ENCODE data around the gene MMP2. TPM values are rescaled to one million over a fixed set of nuclear protein-coding genes. Genes with fewer than 3 reads are reported as not detected.

MMP2 gene
- total RNA-seq, 4 donors from 2014 or later = 94.9 to 286 (median 216) TPM

DNA sequence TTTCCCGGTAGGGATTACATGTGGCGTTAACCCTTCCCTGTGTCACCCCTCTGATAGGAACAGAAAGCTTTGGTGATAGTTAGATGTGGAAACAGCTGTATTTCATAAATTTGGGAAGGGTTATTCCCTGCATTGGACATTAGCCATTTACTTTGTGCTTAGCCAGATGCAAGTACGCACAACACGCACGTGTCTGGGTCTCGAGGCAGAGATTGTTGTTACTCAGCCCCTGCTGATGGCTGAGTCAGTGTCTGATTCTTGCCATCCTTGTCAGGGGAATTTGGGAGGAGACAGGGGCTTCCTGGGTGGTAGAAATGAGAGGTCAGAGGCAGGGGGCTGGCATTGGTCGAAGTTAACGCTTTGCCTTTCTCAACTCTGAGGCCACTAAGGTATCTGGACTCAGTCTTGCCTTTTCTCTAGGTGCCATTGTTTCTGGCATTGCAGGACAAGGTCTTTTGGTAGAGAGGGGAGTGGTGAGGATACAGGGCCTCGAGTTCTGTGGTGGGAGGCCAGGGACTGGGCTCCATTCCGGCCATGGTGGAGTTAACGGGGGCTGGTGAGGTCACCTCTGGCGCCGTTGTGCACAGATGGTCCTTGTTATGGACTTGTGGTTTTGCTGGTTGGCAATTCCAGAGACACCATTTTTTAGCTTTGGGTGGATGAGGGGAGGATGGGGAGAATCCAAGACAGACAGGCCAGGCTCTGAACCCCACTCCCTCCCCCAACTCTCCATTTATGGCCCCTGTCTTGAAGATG is 8.2 kb downstream of the MMP2 start:
- intact Hi-C loops (cut with DNase I) = no loop called here
- 80 to 87% methylated on average over 13 of the region's 13 CpGs for WGBS, 2 donors
- DNase-seq = no peak
- peaks cover 0 to 8% of the 10 kb centered on the region in 2 donors for H3K36me3 ChIP-seq
- H3K4me1 ChIP-seq = peaks cover 3 to 14% of the 10 kb centered on the region in 2 donors
- no peak for TF ChIP-seq POLR2A (IDR thresholded peaks at IDR 0.05)
- no peak for TF ChIP-seq CTCF (IDR thresholded peaks at IDR 0.05)
- no peaks in the 10 kb centered on the region for H3K27me3 ChIP-seq
- no peak overlapping the region for H3K4me3 ChIP-seq (replicated peaks in 1 of 3)
- peak overlapping the region in 1 of 3 donors; percentile 17 for H3K27ac ChIP-seq
- no peaks in the 10 kb centered on the region for H3K9me3 ChIP-seq

GRCh38 chr16:55488306-55488705 is 9.3 kb downstream of the MMP2 start:
- Histone ChIP-seq H3K36me3 (peaks cover 0 to 8% of the 10 kb centered on the region in 2 donors), H3K27me3 (no peaks in the 10 kb centered on the region), H3K27ac (peak overlapping the region in 1 of 3 donors; percentile 40), H3K9me3 (no peaks in the 10 kb centered on the region), H3K4me3 (replicated peaks in 1 of 3) (peak overlapping the region in 1 of 3 donors; percentile 2), H3K4me1 (peaks cover 3 to 14% of the 10 kb centered on the region in 2 donors)
- no peak for TF ChIP-seq POLR2A (IDR thresholded peaks at IDR 0.05)
- no peak for TF ChIP-seq CTCF (IDR thresholded peaks at IDR 0.05)
- intact Hi-C loops (cut with DNase I) = no loop called here
- WGBS, 2 donors = 57 to 70% methylated on average over 9 to 10 of the region's 12 CpGs
- peak; percentile 95 to 96 for DNase-seq

- H3K27me3 ChIP-seq = no peaks in the 10 kb centered on the region
- intact Hi-C loops (cut with DNase I) = no loop called here
- WGBS, 2 donors = 94 to 95% methylated on average over 14 of the region's 14 CpGs
- no peak overlapping the region for H3K4me3 ChIP-seq (replicated peaks in 1 of 3)
- no peak for DNase-seq
- TF ChIP-seq POLR2A (IDR thresholded peaks at IDR 0.05) = no peak
- no peaks in the 10 kb centered on the region for H3K9me3 ChIP-seq
- H3K27ac ChIP-seq = no peak overlapping the region
- H3K36me3 ChIP-seq = peaks cover 0 to 8% of the 10 kb centered on the region in 2 donors
- H3K4me1 ChIP-seq = peaks cover 3 to 18% of the 10 kb centered on the region in 2 donors
Measured at GRCh38 chr16:55489119-55489955, 10.3 kb downstream of the MMP2 start.

DNA sequence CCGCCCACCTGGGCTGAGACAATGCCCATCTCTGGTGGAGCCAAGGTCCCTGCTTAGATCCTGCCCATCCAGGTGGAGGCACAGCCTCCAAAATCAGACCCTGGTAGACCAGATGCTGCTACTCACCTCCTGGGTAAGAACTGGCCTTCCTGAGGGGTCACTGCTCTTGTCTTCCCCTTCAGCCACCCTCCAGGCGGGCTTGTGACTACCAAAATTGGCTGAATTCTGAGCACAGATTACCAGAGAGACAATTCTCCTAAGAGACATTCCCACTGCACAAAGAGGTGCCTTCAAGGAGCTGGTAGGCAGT is 10.9 kb downstream of the MMP2 start:
- Histone ChIP-seq H3K4me1 (peaks cover 3 to 23% of the 10 kb centered on the region in 2 donors), H3K4me3 (replicated peaks in 1 of 3) (no peak overlapping the region), H3K27ac (no peak overlapping the region), H3K9me3 (no peaks in the 10 kb centered on the region), H3K27me3 (no peaks in the 10 kb centered on the region), H3K36me3 (peaks cover 0 to 8% of the 10 kb centered on the region in 2 donors)
- no peak for TF ChIP-seq CTCF (IDR thresholded peaks at IDR 0.05)
- TF ChIP-seq POLR2A (IDR thresholded peaks at IDR 0.05) = no peak
- no peak for DNase-seq
- WGBS, 2 donors = 87 to 96% methylated on average over 2 of the region's 2 CpGs
- intact Hi-C loops (cut with DNase I) = no loop called here

DNA sequence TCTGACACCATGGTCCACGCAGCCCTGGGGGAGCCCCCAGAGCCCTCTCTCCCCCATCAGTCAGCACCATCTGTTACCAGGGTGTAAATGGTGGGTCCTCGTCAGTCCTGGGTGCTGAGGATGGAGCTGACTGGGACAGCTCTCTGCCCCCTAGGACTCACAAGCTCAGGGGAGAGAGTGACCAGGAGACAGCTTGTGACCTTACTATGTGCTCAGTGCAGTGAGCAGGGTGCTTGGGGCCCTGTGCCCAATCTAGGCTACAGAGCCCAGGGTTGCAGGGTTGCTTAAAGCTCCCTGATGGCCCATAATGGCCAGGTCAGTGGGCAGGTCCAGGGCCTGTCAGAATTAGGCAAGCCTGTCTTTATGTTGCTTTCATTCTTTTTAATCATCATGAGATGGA is 11.3 kb downstream of the MMP2 start:
- TF ChIP-seq POLR2A (IDR thresholded peaks at IDR 0.05) (no peak), CTCF (IDR thresholded peaks at IDR 0.05) (no peak)
- no peak for DNase-seq
- Histone ChIP-seq H3K27ac (no peak overlapping the region), H3K27me3 (no peaks in the 10 kb centered on the region), H3K9me3 (no peaks in the 10 kb centered on the region), H3K36me3 (peaks cover 0 to 7% of the 10 kb centered on the region in 2 donors), H3K4me3 (replicated peaks in 1 of 3) (no peak overlapping the region), H3K4me1 (peaks cover 5 to 26% of the 10 kb centered on the region in 2 donors)
- WGBS, 2 donors = 100% methylated on average over 2 of the region's 2 CpGs
- intact Hi-C loops (cut with DNase I) = no loop called here
